Stimulated activated naive B cell treated with anti-CD40 and anti-IgM and Interleukin-4, amounts not matched to agents 10 μg/mL and 1 μg/mL and 100 μg/mL, for 72 hours (primary cell): ENCODE data around the gene TUT1.
"Not testable (repeated sequence)": the region's sequence is repeated elsewhere in the genome, so short reads cannot be mapped to it uniquely, and the experiment has no call there.

Source experiments
- ATAC-seq, 2 donors: fragments of 150-1000 bp; cut with Tn5 transposase; replicated peaks; 2 replicates each; pipeline ENCODE4 v1.10.0; 2021; ENCODE audit warnings: moderate library complexity in 1 of 2
- DNase-seq: peaks from one replicate; pipeline ENCODE4 v3.0.0; 2021
- H3K27ac Mint-ChIP-seq: one replicate; pipeline ENCODE4 v1.8.0; 2022; ENCODE audit warnings: mild to moderate bottlenecking, mixed read lengths
- H3K27me3 Mint-ChIP-seq, 2 donors: one replicate each; pipeline ENCODE4 v1.8.0; 2022; ENCODE audit warnings: mixed read lengths in 2 of 2
- H3K36me3 Mint-ChIP-seq, 2 donors: one replicate each; pipeline ENCODE4 v1.8.0; 2022; ENCODE audit warnings: mixed read lengths in 2 of 2, mild to moderate bottlenecking in 1 of 2
- H3K4me1 Mint-ChIP-seq, 2 donors: one replicate each; pipeline ENCODE4 v1.8.0; 2022; ENCODE audit warnings: mixed read lengths in 2 of 2, mild to moderate bottlenecking in 1 of 2
- H3K4me3 Mint-ChIP-seq, 2 donors: one replicate each; pipeline ENCODE4 v1.8.0; 2022; ENCODE audit warnings: mild to moderate bottlenecking in 2 of 2, mixed read lengths in 2 of 2, moderate library complexity in 1 of 2
- H3K9me3 Mint-ChIP-seq, 2 donors: one replicate each; pipeline ENCODE4 v1.8.0; 2022; ENCODE audit warnings: mixed read lengths in 2 of 2, mild to moderate bottlenecking in 1 of 2

Gene TUT1

DNA sequence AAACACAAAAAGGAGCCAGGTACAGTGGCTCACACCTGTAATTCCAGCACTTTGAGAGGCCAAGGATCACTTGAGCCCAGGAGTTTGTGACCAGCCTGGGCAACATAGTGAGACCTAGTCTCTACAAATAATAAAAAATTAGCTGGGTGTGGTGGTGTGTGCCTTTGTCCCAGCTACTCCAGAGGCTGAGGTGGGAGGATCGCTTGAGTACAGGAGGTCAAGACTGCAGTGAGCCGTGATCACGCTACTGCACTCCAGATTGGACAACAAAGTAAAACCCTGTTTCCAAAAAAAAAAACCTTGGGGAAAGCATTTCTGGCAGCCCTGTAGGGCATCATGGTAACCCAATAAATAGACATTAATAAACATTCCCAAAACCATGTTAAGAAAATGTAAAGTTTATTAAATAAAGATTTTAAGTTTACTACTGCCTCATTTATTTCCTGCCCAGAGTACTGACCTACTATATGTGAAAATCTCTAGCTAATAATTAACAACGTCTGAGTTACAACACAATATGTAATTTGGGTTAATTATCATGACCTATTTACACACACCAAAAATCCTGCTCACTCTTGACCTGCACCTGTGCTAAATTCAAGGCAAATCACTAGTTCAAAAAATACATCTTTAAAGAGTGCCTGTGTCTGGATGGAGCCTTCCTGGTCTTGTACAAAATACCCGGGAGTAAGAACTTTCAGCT is 26.1 kb downstream of the TUT1 start:
- Mint-ChIP-seq H3K27ac (peak overlapping the region; percentile 62), H3K27me3 (no peaks in the 10 kb centered on the region), H3K9me3 (no peaks in the 10 kb centered on the region), H3K4me3 (no peak overlapping the region), H3K36me3 (peaks cover 36 to 57% of the 10 kb centered on the region in 2 donors), H3K4me1 (peaks cover 33 to 64% of the 10 kb centered on the region in 2 donors)
- ATAC-seq (no peak), DNase-seq (no peak)

DNA sequence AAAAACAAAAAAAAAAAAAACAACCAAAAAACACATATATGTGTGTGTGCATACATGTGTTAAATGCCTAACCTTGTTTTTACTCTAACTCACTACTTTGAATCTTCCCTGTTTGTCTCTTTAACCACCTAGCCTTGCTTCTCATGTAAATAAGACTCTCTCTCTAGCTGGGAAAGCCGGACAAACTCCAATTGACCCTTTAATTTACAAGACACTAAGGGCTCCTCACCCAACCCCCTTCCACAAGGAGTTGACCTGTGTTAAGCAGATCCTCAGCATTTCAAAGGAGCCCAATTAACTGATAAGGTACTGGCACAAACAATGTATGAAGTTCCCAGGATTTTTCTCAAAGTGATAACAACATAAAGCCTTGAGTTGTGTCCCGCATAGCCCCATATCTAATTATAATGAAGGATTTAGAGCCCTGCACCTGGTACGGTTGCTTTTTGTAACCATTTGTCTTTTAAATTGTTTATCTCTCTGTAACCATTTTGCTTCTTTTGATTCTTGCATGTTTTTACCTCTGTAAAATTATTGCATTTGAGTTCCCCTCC is 29.6 kb downstream of the TUT1 start:
- Mint-ChIP-seq H3K27ac (peak overlapping the region; percentile 39), H3K4me1 (peaks cover 46 to 78% of the 10 kb centered on the region in 2 donors), H3K36me3 (peaks cover 39 to 64% of the 10 kb centered on the region in 2 donors)
- H3K9me3 Mint-ChIP-seq, ATAC-seq, H3K4me3 Mint-ChIP-seq, DNase-seq, H3K27me3 Mint-ChIP-seq: not testable (repeated sequence)

DNA sequence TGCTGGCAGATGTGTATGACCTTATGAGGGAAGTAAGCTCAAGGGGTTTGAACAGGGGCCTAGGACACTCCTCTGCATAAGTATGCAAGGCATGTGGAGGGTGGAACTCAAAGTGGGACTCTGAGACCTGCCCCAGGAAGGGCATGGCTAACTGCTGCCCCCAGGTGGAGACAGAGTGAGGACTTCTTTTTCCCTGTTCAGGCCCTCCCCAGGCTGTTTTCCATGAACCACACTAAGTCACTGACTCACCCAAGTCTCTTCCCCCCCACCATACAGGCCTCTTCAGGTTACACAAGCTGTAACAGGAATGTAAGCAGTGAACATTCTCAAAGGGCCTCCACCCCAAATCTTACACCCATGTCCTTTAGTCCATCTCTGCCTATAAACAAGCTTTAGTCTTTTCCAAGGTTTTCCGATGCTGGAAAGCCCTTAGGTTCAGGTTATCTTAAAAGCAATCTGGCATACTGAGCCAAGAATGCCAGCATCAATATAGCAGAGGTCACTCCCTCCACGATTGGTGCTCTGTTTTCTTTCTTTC is 30.7 kb downstream of the TUT1 start:
- Mint-ChIP-seq H3K4me3 (no peak overlapping the region), H3K27me3 (no peaks in the 10 kb centered on the region), H3K36me3 (peaks cover 30 to 53% of the 10 kb centered on the region in 2 donors), H3K27ac (peak overlapping the region; percentile 84), H3K9me3 (no peaks in the 10 kb centered on the region), H3K4me1 (peaks cover 51 to 78% of the 10 kb centered on the region in 2 donors)
- ATAC-seq (peak; percentile 13 to 17), DNase-seq (no peak)

DNA sequence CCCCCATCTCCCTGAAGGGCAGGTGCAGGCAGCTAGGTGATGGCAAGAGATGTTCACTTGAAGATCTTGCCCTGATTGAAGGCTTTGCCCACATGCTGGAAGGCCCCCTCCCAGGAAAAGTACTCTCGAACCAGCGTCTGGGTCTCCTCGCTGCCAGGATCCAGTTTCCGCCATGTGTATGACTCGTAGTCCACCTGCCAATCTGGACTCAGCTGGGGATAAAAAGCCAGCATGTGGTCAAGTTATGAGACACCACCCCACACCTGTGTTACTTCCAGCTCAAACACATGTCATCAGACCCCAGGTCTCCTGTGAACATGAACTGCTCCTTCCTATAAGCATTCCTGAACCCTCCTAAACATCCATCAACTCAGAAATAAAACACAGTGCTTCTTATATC is 31.7 kb downstream of the TUT1 start:
- not testable (repeated sequence) for H3K4me3 Mint-ChIP-seq, ATAC-seq, H3K9me3 Mint-ChIP-seq, DNase-seq, H3K27me3 Mint-ChIP-seq
- Mint-ChIP-seq H3K27ac (peak overlapping the region; percentile 72), H3K4me1 (peaks cover 53 to 80% of the 10 kb centered on the region in 2 donors), H3K36me3 (peaks cover 25 to 54% of the 10 kb centered on the region in 2 donors)

DNA sequence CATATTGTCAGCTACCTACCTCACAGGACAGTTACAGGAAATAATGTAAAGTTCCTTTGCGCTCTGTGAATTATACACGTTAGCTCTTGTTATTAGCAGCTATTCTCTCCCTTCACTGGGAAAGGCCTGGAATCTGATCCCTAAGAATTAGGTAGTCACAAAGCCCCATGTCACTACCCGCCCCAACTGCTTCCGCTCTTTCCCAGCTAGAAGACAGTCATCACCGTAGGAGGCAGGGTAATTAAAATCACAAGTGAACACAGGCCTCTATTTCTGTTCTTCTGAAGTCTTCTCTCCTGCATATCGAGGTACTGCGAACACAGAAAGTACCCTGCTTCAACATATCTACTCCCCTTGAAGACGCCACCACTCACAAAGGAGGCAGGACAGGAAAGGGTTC is 32.1 kb downstream of the TUT1 start:
- ATAC-seq = no peak
- H3K4me1 Mint-ChIP-seq = peaks cover 57 to 84% of the 10 kb centered on the region in 2 donors

DNA sequence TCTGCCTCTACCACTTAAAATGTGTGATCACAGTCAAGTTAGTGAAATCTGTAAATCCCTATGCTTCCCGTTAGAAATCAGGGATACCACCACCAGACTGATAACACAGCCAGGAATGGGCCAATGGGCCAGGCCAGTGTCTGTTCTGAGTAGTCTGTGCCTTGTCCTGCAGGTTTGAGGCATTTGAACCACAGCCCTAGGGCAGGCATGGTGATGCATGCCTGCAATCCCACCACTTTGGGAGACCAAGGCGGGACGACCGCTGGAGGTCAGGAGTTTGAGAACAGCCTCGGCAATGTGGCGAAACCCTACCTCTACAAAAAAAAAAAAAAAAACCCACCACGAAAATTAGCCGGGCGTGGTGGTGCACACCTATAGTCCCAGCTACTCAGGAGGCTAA is 32.7 kb downstream of the TUT1 start:
- peak overlapping the region; percentile 72 for H3K27ac Mint-ChIP-seq
- peaks cover 27 to 56% of the 10 kb centered on the region in 2 donors for H3K36me3 Mint-ChIP-seq
- H3K27me3 Mint-ChIP-seq = no peaks in the 10 kb centered on the region
- H3K9me3 Mint-ChIP-seq = no peaks in the 10 kb centered on the region
- no peak overlapping the region for H3K4me3 Mint-ChIP-seq
- ATAC-seq (no peak), DNase-seq (no peak)
- H3K4me1 Mint-ChIP-seq = peaks cover 60 to 85% of the 10 kb centered on the region in 2 donors

More for the DNA sequence above, 32.1 kb downstream of the TUT1 start:
- Mint-ChIP-seq H3K27ac (peak overlapping the region; percentile 72), H3K9me3 (no peaks in the 10 kb centered on the region), H3K36me3 (peaks cover 28 to 58% of the 10 kb centered on the region in 2 donors), H3K27me3 (no peaks in the 10 kb centered on the region), H3K4me3 (no peak overlapping the region)
- DNase-seq = no peak

DNA sequence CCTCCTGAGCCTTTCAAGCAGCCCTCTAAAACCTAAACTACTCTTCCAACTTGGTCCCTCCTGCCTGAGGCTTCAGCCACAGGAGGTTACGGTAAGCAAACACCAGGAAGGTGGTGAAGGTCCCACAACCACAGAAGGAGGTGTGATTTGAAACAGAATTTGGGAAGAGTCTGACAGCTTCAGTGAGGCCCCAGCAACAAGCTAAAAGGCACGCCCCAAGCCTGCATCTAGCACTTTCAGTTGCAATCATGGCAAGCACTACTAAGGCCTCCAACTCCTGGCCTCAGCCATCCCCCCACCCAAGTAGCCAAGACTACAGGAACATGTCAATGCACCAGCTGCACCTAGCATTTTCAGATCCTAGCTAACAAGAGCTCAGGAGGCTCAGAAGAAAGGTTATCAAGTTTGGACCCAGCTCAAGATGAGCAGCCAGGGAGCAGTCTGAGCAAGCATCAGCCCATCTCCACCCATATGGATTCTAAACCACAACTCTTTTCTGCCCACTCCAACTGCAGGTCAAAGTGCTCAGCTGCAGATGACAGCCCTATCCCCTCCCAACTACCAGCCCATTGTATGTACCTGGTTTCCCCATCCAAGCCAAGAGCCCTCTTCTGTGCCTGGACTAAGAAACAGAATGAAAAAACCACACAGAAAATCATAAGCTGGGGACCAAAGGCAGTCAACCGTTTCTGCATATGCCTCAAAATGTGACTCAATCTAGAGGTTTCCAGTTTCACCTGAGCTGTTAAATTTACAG is 34.3 kb downstream of the TUT1 start:
- Mint-ChIP-seq H3K4me1 (peaks cover 70 to 92% of the 10 kb centered on the region in 2 donors), H3K36me3 (peaks cover 31 to 59% of the 10 kb centered on the region in 2 donors), H3K4me3 (peak overlapping the region; percentile 77), H3K27me3 (no peaks in the 10 kb centered on the region), H3K9me3 (peaks cover 2 to 4% of the 10 kb centered on the region in 2 donors), H3K27ac (peak overlapping the region; percentile 98)
- DNase-seq = no peak
- no peak for ATAC-seq

DNA sequence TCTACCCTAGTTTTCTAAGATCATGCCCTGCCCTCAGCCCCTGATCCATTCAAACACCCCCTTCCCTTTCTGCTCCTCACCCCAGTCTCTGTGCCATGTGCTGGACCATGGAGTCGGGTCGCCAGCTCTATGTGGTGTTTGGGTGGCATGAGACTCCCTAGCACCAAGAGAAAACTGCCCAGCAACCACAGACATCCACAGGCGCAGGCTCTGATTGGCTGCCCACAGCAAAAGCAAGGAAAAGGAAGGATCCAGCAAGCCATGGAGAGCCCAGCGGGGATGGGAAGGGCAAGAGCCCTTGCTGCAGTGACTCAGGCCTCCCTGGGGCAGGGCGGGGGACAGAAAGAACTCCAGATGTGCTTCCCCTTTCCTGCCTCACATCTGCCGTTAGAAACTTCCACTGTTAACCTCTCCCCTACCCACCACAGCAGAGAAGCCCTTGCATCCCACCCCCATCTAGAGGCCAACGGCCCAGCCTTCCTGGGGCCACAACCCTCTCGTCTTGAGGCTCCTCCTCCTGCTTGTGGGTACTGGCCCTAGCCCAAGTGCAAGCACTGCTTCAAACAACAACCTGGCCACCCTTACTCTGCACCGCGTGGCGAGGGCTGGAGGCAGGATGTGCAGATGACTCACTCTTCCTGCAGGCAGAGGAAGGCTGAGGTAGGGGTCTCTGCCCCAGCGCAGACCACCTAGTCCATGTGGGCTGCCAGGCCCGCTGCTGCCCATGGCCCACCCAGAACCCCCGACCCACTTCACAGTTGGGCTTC is 35.0 kb downstream of the TUT1 start:
- Mint-ChIP-seq H3K4me1 (peaks cover 74 to 91% of the 10 kb centered on the region in 2 donors), H3K36me3 (peaks cover 28 to 52% of the 10 kb centered on the region in 2 donors), H3K27me3 (no peaks in the 10 kb centered on the region), H3K9me3 (peaks cover 2 to 4% of the 10 kb centered on the region in 2 donors), H3K4me3 (peak overlapping the region; percentile 77), H3K27ac (peak overlapping the region; percentile 98)
- DNase-seq = peak; percentile 79
- ATAC-seq = peak; percentile 58 to 61

DNA sequence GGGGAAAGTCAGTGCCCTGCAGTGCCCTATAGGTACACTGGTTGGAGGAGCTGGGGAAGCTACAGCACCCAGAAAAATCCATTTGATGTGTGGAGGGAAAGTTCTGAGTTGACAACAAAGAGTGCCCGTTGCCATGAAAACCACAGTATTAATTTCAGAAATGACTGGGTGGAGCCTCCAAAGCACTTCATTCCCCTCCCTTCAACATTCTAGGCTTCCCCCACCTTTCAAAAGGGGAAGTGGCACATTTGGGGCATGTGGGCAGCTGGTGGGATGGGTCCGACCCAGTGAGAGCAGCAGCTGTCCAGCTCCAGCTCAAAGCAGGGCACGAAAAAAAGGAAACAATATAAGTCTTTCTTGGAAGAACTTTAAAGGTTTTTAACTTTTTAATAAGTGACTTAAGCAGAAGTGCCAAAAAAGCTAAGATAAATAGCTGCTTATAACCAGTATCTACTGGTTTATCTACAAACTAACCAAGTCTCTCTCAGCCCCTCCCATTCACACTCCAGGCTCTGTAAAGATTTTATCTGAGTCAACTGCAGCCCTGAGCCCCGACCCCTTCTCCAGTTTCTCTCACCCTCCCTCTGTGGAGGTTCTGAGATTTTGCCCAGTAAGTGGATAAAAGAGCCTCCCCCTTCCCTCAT is 35.7 kb downstream of the TUT1 start:
- Mint-ChIP-seq H3K36me3 (peaks cover 27 to 46% of the 10 kb centered on the region in 2 donors), H3K27me3 (no peaks in the 10 kb centered on the region), H3K9me3 (peaks cover 2 to 4% of the 10 kb centered on the region in 2 donors), H3K4me3 (peak overlapping the region; percentile 77), H3K4me1 (peaks cover 78 to 92% of the 10 kb centered on the region in 2 donors), H3K27ac (peak overlapping the region; percentile 98)
- DNase-seq (peak; percentile 87), ATAC-seq (peak; percentile 58 to 66)

DNA sequence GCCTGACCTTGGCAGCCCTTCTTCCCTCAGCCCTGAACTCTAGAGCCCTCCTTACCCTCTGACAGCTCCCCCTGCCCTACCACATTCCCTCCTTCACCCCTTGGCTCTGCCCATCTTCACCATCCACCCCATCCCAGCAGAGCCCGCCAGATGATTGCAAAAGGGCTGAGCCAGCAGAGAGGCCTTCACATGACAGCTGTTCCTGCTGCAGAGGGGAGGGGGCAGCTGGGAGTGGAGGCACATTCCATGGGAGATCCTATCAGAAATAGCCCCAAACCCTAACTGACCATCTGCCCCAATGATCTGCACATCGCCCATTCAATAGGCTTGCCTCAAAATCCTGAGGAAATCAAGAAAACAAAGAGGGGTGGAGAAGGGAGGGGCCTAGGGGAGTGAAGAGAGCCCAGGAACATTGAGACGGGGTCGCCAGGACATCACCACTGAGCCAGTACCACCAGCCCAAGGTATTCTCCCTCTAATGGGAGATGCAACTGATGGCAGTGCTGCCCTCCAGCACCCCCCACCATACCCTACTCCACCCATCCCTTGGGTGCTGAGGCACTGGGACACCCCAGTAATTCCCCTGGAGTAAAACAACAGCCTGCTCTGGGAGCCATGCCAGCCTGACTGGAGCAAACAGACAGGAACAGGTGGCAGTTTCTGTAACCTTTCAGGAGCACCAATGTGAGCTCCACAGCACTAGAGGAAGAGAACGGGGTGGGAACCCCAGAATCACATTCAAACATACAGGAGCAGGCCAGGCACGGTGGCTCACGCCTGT is 36.7 kb downstream of the TUT1 start:
- H3K27ac Mint-ChIP-seq = peak overlapping the region; percentile 98
- peaks cover 19 to 36% of the 10 kb centered on the region in 2 donors for H3K36me3 Mint-ChIP-seq
- peak overlapping the region; percentile 2 to 53 for H3K4me3 Mint-ChIP-seq
- H3K4me1 Mint-ChIP-seq = peaks cover 76 to 92% of the 10 kb centered on the region in 2 donors
- peaks cover 2 to 4% of the 10 kb centered on the region in 2 donors for H3K9me3 Mint-ChIP-seq
- no peaks in the 10 kb centered on the region for H3K27me3 Mint-ChIP-seq
- ATAC-seq (no peak), DNase-seq (no peak)

DNA sequence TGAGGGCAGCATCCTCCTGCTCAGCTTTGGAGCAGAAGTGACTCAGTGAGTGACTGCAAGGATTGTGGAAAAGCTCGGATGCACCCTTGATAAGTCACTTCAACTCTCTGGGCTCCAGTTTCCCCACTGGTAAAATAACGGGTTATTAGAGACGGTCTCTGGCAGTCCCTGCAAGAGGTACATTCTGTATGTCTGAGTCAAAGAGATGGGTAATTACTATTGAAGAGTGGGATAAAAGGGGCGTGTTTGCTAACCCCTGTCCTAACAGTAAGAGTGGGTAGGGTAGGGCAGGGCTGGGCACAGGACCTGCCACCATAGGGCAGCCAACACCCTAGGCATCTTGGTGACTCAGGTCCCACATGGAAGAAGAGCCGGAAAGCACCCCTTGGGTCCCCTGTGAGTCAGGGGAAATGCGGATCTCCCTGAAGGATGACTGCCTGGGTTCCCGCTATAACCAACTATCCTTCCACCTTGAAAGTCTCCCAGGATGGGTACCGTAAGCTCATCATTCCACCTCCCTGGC is 37.4 kb downstream of the TUT1 start:
- H3K36me3 Mint-ChIP-seq = peaks cover 12 to 29% of the 10 kb centered on the region in 2 donors
- no peaks in the 10 kb centered on the region for H3K27me3 Mint-ChIP-seq
- peak overlapping the region; percentile 2 to 54 for H3K4me3 Mint-ChIP-seq
- ATAC-seq (no peak), DNase-seq (no peak)
- peak overlapping the region; percentile 98 for H3K27ac Mint-ChIP-seq
- H3K4me1 Mint-ChIP-seq = peaks cover 74 to 86% of the 10 kb centered on the region in 2 donors
- peaks cover 2 to 4% of the 10 kb centered on the region in 2 donors for H3K9me3 Mint-ChIP-seq

DNA sequence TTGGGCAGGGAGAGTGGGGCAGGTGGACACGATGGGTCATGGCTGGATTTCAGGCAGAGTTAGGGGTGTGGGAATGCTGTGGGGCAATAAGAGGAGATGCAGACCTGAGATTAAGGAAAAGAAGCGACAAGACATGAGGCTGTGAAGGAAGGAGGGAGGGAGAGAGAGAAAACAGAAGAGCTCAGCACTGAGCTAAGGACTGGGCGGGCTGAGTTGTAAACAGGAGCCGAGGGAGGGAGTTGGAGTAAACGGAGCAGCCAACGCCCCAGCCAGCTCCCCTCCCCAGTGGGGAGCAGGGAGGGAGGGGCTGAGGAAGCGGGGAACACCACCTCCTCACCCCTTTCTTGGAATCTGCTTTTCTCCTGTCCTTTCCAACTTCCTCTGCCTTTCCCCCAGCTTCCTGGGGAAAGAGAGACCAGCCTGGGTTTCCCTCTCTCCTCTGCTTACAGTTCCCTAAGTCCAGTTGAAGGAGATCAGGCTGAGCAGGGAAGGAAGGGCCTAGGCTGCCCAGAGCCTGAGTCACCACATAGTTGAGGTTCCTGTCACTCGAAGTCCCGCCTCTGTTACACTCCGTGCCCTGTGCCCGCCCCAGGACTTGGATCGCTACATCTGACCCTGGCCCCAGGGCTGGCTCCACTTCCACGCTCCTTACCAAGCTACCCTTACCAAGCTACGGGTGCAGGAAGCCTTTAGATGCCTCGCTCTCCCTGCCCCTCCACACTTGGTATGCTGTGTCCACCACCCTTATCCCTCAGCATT is 38.1 kb downstream of the TUT1 start:
- H3K9me3 Mint-ChIP-seq = peaks cover 2 to 4% of the 10 kb centered on the region in 2 donors
- H3K4me3 Mint-ChIP-seq = peak overlapping the region; percentile 34 to 54
- peaks cover 75 to 87% of the 10 kb centered on the region in 2 donors for H3K4me1 Mint-ChIP-seq
- no peaks in the 10 kb centered on the region for H3K27me3 Mint-ChIP-seq
- DNase-seq (no peak), ATAC-seq (no peak)
- H3K27ac Mint-ChIP-seq = peak overlapping the region; percentile 98
- peaks cover 11 to 25% of the 10 kb centered on the region in 2 donors for H3K36me3 Mint-ChIP-seq
